ENCODE data around the gene KCNB1.

- TF ChIP-seq CTCF (IDR thresholded peaks at IDR 0.05), result no peak
- no peak for TF ChIP-seq POLR2A (IDR thresholded peaks at IDR 0.05)
Observed at GRCh38 chr20:49405062-49405683, 77.3 kb downstream of the KCNB1 start.

Measured in uterus (tissue), 2 donors.